ENCODE results near the gene PARK7.

The PARK7 gene

DNA sequence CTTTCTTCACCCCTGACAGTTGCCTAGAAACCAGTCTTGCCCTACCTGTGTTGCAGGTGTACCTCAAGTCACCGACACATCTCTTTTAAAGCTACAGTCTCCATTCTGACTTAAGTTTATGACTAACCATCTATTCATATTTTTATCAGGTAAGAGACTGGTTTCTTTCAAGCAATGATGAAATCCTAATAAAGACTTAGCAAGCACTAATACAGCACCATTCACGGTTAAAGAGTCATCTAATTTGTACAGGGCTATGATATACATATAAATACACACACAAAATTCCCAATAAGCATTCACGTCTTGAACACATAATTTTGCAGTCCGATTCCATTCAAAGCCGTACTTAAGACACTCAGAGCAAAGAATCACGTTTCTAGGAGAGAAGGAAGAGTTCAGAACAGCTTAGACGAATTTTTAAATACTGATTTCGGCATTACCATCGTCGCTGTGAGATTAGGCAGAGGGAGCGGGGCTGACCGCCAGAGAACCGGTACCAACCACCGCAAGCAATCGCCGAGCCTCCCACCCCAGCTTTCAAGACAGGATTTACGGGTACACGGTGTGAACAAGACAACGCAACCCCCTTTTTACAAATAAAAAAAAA is 63.7 kb downstream of the PARK7 start:
- peak overlapping the region; percentile 61 for H3K4me3 ChIP-seq (ENCODE audit: low read length)
- no peaks in the 10 kb centered on the region for H3K79me2 ChIP-seq (ENCODE audit: control insufficient read depth, low read length)
- H3K4me1 ChIP-seq (ENCODE audit: control insufficient read depth, low read length): peaks cover 5% of the 10 kb centered on the region
- H3K9me2 ChIP-seq (replicated peaks; ENCODE audit: control insufficient read depth, low read length): no peaks in the 10 kb centered on the region
- peaks cover 43% of the 10 kb centered on the region for H3K27me3 ChIP-seq (ENCODE audit: control insufficient read depth, low read length)
- no peaks in the 10 kb centered on the region for H3K36me3 ChIP-seq (ENCODE audit: control insufficient read depth, low read length)
- no peaks in the 10 kb centered on the region for H4K20me1 ChIP-seq (ENCODE audit: control insufficient read depth, insufficient read depth, low read depth, low read length)
- no peaks in the 10 kb centered on the region for H3K9me3 ChIP-seq (ENCODE audit: control insufficient read depth, insufficient read depth, low read length)
- H3K27ac ChIP-seq (ENCODE audit: low read depth, low read length): no peak overlapping the region
- H3F3A ChIP-seq (ENCODE audit: control insufficient read depth, insufficient read depth): no peaks in the 10 kb centered on the region
- H3K4me2 ChIP-seq (ENCODE audit: low read length): peak overlapping the region; percentile 61
- TF ChIP-seq EZH2phosphoT487 (IDR thresholded peaks at IDR 0.05; ENCODE audit: borderline replicate concordance, low read length): no peak; the same call in 1 of the 2 replicates
- TF ChIP-seq, protein P1, sequence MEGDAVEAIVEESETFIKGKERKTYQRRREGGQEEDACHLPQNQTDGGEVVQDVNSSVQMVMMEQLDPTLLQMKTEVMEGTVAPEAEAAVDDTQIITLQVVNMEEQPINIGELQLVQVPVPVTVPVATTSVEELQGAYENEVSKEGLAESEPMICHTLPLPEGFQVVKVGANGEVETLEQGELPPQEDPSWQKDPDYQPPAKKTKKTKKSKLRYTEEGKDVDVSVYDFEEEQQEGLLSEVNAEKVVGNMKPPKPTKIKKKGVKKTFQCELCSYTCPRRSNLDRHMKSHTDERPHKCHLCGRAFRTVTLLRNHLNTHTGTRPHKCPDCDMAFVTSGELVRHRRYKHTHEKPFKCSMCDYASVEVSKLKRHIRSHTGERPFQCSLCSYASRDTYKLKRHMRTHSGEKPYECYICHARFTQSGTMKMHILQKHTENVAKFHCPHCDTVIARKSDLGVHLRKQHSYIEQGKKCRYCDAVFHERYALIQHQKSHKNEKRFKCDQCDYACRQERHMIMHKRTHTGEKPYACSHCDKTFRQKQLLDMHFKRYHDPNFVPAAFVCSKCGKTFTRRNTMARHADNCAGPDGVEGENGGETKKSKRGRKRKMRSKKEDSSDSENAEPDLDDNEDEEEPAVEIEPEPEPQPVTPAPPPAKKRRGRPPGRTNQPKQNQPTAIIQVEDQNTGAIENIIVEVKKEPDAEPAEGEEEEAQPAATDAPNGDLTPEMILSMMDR (IDR thresholded peaks at IDR 0.05; ENCODE audit: low read depth, low read length, poor library complexity, severe bottlenecking): no peak

DNA sequence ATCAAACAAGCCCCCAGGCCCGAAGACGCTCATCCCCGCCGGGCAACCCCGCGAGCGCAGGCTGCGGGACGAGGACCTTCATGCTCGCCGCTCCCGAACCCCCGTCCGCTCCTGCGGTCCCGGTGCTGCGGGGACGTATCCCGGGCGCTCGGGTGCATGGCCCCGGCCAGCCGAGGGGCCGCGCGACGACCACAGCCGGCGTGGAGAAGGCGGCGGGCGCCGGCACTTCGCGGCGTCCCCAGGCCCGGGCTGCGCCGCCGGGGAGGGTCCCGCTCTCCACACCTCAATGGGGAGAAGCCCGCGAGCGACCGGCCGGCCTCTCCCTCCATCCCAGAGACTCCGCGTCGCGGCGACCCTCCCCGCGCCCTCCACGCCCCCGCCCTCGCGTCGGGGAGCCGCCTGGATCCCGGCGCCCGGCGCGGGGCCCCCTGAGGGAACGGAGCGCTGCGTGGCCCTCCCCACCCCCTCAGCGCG is 64.2 kb downstream of the PARK7 start:
- Histone ChIP-seq H3K27ac (ENCODE audit: low read depth, low read length) (no peak overlapping the region), H3K27me3 (ENCODE audit: control insufficient read depth, low read length) (peaks cover 43% of the 10 kb centered on the region), H3K4me2 (ENCODE audit: low read length) (peak overlapping the region; percentile 61), H3K79me2 (ENCODE audit: control insufficient read depth, low read length) (no peaks in the 10 kb centered on the region), H3K4me1 (ENCODE audit: control insufficient read depth, low read length) (peaks cover 5% of the 10 kb centered on the region), H3K4me3 (ENCODE audit: low read length) (peak overlapping the region; percentile 61), H4K20me1 (ENCODE audit: control insufficient read depth, insufficient read depth, low read depth, low read length) (no peaks in the 10 kb centered on the region), H3F3A (ENCODE audit: control insufficient read depth, insufficient read depth) (no peaks in the 10 kb centered on the region), H3K9me3 (ENCODE audit: control insufficient read depth, insufficient read depth, low read length) (no peaks in the 10 kb centered on the region), H3K9me2 (replicated peaks; ENCODE audit: control insufficient read depth, low read length) (no peaks in the 10 kb centered on the region), H3K36me3 (ENCODE audit: control insufficient read depth, low read length) (no peaks in the 10 kb centered on the region)
- TF ChIP-seq, protein P1 (IDR thresholded peaks at IDR 0.05; ENCODE audit: low read depth, low read length, poor library complexity, severe bottlenecking): no peak
- TF ChIP-seq EZH2phosphoT487 (IDR thresholded peaks at IDR 0.05; ENCODE audit: borderline replicate concordance, low read length): no peak

DNA sequence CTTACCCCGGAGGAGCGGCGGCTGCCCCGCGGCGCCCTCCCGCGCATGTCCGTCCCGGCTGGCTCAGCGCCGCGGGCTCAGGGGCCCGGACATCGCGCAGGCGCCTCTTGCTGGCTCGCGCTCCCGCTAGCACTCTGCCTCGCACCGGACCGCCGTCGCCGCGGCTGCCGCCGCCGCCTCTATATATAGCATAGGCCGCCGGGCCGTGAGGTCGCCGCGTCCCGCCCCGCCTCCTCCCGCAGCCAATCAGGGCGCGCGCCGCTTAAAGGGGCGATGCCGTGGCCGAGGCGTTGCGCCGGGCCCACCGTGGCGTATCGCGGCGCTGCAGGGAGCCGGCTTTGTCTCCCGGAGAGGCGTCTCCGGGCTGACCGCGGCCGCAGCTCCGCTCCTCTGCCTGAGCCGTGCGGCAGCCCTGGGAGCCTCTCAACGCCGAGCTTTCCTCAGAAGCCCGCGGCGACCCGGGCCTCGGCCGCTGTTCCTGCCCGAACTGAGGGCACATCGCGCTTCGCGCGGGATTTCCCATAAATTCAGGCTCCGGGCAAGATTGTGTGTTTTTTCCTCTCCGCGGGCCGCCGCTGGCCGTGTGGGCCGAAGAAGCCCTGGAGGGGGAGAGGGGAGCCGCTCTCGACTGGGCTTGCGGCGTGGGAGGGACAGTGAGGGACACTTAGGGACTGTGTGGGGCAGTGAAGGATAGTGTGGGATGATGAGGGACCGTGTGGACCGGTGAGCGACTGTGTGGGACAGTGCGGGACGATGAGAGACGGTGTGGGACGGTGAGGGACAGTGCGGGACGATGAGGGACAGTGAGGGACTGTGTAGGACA is 64.9 kb downstream of the PARK7 start, which contains the start of gene ERRFI1:
TSS of gene ERRFI1 (minus strand) at position 157 of the 823 bp plus-strand sequence. CDS start 10,690 bp downstream, outside the sequence.
- TF ChIP-seq, protein P1 (IDR thresholded peaks at IDR 0.05; ENCODE audit: low read depth, low read length, poor library complexity, severe bottlenecking): no peak
- TF ChIP-seq EZH2phosphoT487 (IDR thresholded peaks at IDR 0.05; ENCODE audit: borderline replicate concordance, low read length): no peak
- Histone ChIP-seq H4K20me1 (ENCODE audit: control insufficient read depth, insufficient read depth, low read depth, low read length) (no peaks in the 10 kb centered on the region), H3K27ac (ENCODE audit: low read depth, low read length) (no peak within 1 kb of the TSS), H3K4me2 (ENCODE audit: low read length) (peak within 1 kb of the TSS; percentile 61), H3K4me1 (ENCODE audit: control insufficient read depth, low read length) (peaks cover 5% of the 10 kb centered on the region), H3K36me3 (ENCODE audit: control insufficient read depth, low read length) (no peaks in the 10 kb centered on the region), H3K4me3 (ENCODE audit: low read length) (peak within 1 kb of the TSS; percentile 61), H3K27me3 (ENCODE audit: control insufficient read depth, low read length) (peaks cover 43% of the 10 kb centered on the region), H3F3A (ENCODE audit: control insufficient read depth, insufficient read depth) (no peaks in the 10 kb centered on the region), H3K9me2 (replicated peaks; ENCODE audit: control insufficient read depth, low read length) (no peaks in the 10 kb centered on the region), H3K79me2 (ENCODE audit: control insufficient read depth, low read length) (no peaks in the 10 kb centered on the region), H3K9me3 (ENCODE audit: control insufficient read depth, insufficient read depth, low read length) (no peaks in the 10 kb centered on the region)

All from DOHH2 (cell line).